ENCODE data around the gene ICOS. TPM values are rescaled to one million over a fixed set of nuclear protein-coding genes. Genes with fewer than 3 reads are reported as not detected.

Gene ICOS
- total and polyA plus RNA-seq, 11 donors: 0.04 to 0.85 (median 0.27) TPM; not detected in 8

DNA sequence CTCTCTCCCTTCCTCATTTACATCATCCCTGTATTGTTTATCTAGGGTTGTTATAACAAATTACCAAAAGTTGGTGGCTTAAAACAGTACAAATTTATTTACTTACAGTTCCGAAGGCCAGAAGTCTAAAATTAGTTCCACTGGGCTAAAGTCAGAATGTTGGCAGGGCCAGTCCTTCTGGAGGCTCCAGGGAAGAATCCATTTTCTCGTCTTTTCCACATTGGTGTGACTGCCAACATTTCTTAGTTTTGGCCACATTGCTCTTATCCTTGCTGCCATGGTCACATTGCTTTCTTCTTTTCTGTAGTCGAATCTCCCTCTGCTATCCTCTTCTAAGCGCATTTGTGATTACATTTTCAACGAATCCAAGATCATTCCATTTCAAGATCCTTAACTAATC is 34.7 kb downstream of the ICOS start:
- no peaks in the 10 kb centered on the region for H3K36me3 ChIP-seq
- intact Hi-C loops (cut with DNase I): no loop called here
- no peak for DNase-seq
- WGBS, 4 donors: 63 to 79% (median 67%) methylated on average over 5 of the region's 5 CpGs
- no peaks in the 10 kb centered on the region for H3K9me3 ChIP-seq
- H3K4me3 ChIP-seq: no peak overlapping the region
- ATAC-seq: no peak
- H3K27me3 ChIP-seq: peaks cover 0 to 4% (median 0%) of the 10 kb centered on the region in 9 donors
- TF ChIP-seq, protein P1, sequence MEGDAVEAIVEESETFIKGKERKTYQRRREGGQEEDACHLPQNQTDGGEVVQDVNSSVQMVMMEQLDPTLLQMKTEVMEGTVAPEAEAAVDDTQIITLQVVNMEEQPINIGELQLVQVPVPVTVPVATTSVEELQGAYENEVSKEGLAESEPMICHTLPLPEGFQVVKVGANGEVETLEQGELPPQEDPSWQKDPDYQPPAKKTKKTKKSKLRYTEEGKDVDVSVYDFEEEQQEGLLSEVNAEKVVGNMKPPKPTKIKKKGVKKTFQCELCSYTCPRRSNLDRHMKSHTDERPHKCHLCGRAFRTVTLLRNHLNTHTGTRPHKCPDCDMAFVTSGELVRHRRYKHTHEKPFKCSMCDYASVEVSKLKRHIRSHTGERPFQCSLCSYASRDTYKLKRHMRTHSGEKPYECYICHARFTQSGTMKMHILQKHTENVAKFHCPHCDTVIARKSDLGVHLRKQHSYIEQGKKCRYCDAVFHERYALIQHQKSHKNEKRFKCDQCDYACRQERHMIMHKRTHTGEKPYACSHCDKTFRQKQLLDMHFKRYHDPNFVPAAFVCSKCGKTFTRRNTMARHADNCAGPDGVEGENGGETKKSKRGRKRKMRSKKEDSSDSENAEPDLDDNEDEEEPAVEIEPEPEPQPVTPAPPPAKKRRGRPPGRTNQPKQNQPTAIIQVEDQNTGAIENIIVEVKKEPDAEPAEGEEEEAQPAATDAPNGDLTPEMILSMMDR (IDR thresholded peaks at IDR 0.05): no peak
- no peak for TF ChIP-seq POLR2A (IDR thresholded peaks at IDR 0.05)
- H3K27ac ChIP-seq: no peak overlapping the region
- peaks cover 0 to 5% (median 0%) of the 10 kb centered on the region in 12 donors for H3K4me1 ChIP-seq

GRCh38 chr2:203972066-203972465 is 35.5 kb downstream of the ICOS start:
- peaks cover 0 to 4% (median 0%) of the 10 kb centered on the region in 9 donors for H3K27me3 ChIP-seq
- H3K36me3 ChIP-seq: no peaks in the 10 kb centered on the region
- no peak for TF ChIP-seq POLR2A (IDR thresholded peaks at IDR 0.05)
- TF ChIP-seq, protein P1 (IDR thresholded peaks at IDR 0.05): no peak
- intact Hi-C loops (cut with DNase I): no loop called here
- H3K9me3 ChIP-seq: no peaks in the 10 kb centered on the region
- no peak overlapping the region for H3K4me3 ChIP-seq
- no peak overlapping the region for H3K27ac ChIP-seq
- H3K4me1 ChIP-seq: peaks cover 0 to 5% (median 0%) of the 10 kb centered on the region in 12 donors
- no peak for DNase-seq
- ATAC-seq: no peak

DNA sequence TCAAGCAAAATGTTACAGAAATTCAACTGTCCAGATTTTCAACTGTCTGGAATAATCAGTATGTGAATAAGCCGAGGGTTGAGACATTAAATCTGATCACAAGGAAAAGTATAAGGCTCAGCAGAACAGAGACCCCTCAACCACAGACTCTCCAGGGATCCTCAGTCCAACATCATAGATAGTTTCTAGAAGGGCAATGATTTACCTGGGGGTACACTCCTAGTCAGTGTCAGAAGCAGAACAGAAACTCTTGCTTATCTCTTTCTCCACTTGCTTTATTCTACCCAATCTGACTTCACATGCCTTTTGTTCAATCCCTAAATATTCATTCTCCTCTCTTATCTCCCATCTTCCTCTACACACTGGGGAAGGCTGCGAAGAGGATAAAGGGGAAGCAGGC is 36.4 kb downstream of the ICOS start:
- TF ChIP-seq POLR2A (IDR thresholded peaks at IDR 0.05): no peak
- ATAC-seq: no peak
- no peak for DNase-seq
- intact Hi-C loops (cut with DNase I): no loop called here
- Histone ChIP-seq H3K4me3 (no peak overlapping the region), H3K4me1 (peaks cover 0 to 5% (median 0%) of the 10 kb centered on the region in 12 donors), H3K27me3 (peaks cover 0 to 4% (median 0%) of the 10 kb centered on the region in 9 donors), H3K27ac (no peak overlapping the region), H3K36me3 (no peaks in the 10 kb centered on the region), H3K9me3 (no peaks in the 10 kb centered on the region)
- WGBS, 4 donors: 93 to 99% (median 94%) methylated on average over 2 of the region's 2 CpGs

GRCh38 chr2:203973676-203974075 is 37.1 kb downstream of the ICOS start:
- no peak overlapping the region for H3K4me3 ChIP-seq
- H3K27me3 ChIP-seq: peaks cover 0 to 4% (median 0%) of the 10 kb centered on the region in 9 donors
- no peak for DNase-seq
- H3K4me1 ChIP-seq: peaks cover 0 to 5% (median 0%) of the 10 kb centered on the region in 12 donors
- no peaks in the 10 kb centered on the region for H3K36me3 ChIP-seq
- no peak for TF ChIP-seq POLR2A (IDR thresholded peaks at IDR 0.05)
- TF ChIP-seq, protein P1 (IDR thresholded peaks at IDR 0.05): no peak
- ATAC-seq: no peak
- intact Hi-C loops (cut with DNase I): no loop called here
- H3K9me3 ChIP-seq: peaks cover 0 to 1% (median 0%) of the 10 kb centered on the region in 12 donors
- no peak overlapping the region for H3K27ac ChIP-seq
- WGBS, 4 donors: 72 to 85% (median 78%) methylated on average over 3 of the region's 3 CpGs

GRCh38 chr2:203975912-203976311 is 39.3 kb downstream of the ICOS start:
- intact Hi-C loops (cut with DNase I): no loop called here
- TF ChIP-seq, protein P1 (IDR thresholded peaks at IDR 0.05): no peak
- TF ChIP-seq POLR2A (IDR thresholded peaks at IDR 0.05): no peak
- H3K36me3 ChIP-seq: no peaks in the 10 kb centered on the region
- ATAC-seq (no peak), DNase-seq (no peak)
- no peak overlapping the region for H3K27ac ChIP-seq
- WGBS, 4 donors: 74 to 82% (median 79%) methylated on average over 2 of the region's 2 CpGs
- H3K27me3 ChIP-seq: peaks cover 0 to 3% (median 0%) of the 10 kb centered on the region in 9 donors
- no peak overlapping the region for H3K4me3 ChIP-seq
- H3K4me1 ChIP-seq: peaks cover 0 to 5% (median 0%) of the 10 kb centered on the region in 12 donors
- H3K9me3 ChIP-seq: peaks cover 0 to 5% (median 0%) of the 10 kb centered on the region in 12 donors
